PFSK-1 (cell line): ENCODE measurements around the gene SIRT7.

Experiments
- FOXP2 ChIP-seq: optimal IDR thresholded peaks from 2 replicates; pipeline ENCODE3; 2011; ENCODE audit warnings: borderline replicate concordance, control low read depth, inconsistent platforms; ENCODE audit not compliant: insufficient read depth; ENCODE audit errors: extremely low read length, extremely low read depth
- POLR2AphosphoS5 ChIP-seq: IDR thresholded peaks from 2 replicates; pipeline ENCODE4 v1.6.1; 2012; ENCODE audit warnings: low read depth, mild to moderate bottlenecking, control low read depth, low read length, moderate library complexity
- REST ChIP-seq, 2 experiments: IDR thresholded peaks; 2 replicates each; pipeline versions ENCODE4 v1.6.1 to v1.8.0; 2011 to 2012; ENCODE audit warnings: low read depth in 2 of 2, low read length in 2 of 2, control low read depth in 1 of 2, inconsistent platforms in 1 of 2, mild to moderate bottlenecking in 1 of 2, moderate library complexity in 1 of 2; ENCODE audit not compliant: insufficient read depth in 1 of 2
- SIN3A ChIP-seq: IDR thresholded peaks from 2 replicates; pipeline ENCODE4 v1.6.1; 2012; ENCODE audit warnings: mild to moderate bottlenecking, low read length, moderate library complexity, borderline replicate concordance; ENCODE audit not compliant: insufficient read depth
- TAF1 ChIP-seq: IDR thresholded peaks from 2 replicates; pipeline ENCODE4 v1.6.1; 2012; ENCODE audit warnings: low read length, control low read depth, borderline replicate concordance; ENCODE audit not compliant: insufficient read depth

- TF ChIP-seq POLR2AphosphoS5: no peak
- TF ChIP-seq TAF1: no peak
- TF ChIP-seq REST (IDR thresholded peaks at IDR 0.05; ENCODE audit: insufficient read depth in 1 of 2, low read depth in 2 of 2, low read length in 2 of 2): no peak
- TF ChIP-seq SIN3A: no peak
- TF ChIP-seq FOXP2: no peak
These were observed 13.9 kb downstream of the SIRT7 start for GRCh38 chr17:81903896-81904599.
